Stimulated activated CD4-positive, alpha-beta T cell treated with anti-CD3 and anti-CD28 coated beads, TNF-alpha, amount 100 ng/mL, for 4 hours (primary cell): ENCODE measurements around the gene CSTPP1.

Source experiments
- DNase-seq, 3 experiments: peaks; one replicate each; pipeline ENCODE4 v3.0.0-alpha.2; 2020; ENCODE audit warnings: low read depth in 3 of 3

The CSTPP1 gene

GRCh38 chr11:47208628-47209027, 272.1 kb downstream of the CSTPP1 start:
- no peak for DNase-seq
